ENCODE results near the gene FBRSL1.

The FBRSL1 gene

DNA sequence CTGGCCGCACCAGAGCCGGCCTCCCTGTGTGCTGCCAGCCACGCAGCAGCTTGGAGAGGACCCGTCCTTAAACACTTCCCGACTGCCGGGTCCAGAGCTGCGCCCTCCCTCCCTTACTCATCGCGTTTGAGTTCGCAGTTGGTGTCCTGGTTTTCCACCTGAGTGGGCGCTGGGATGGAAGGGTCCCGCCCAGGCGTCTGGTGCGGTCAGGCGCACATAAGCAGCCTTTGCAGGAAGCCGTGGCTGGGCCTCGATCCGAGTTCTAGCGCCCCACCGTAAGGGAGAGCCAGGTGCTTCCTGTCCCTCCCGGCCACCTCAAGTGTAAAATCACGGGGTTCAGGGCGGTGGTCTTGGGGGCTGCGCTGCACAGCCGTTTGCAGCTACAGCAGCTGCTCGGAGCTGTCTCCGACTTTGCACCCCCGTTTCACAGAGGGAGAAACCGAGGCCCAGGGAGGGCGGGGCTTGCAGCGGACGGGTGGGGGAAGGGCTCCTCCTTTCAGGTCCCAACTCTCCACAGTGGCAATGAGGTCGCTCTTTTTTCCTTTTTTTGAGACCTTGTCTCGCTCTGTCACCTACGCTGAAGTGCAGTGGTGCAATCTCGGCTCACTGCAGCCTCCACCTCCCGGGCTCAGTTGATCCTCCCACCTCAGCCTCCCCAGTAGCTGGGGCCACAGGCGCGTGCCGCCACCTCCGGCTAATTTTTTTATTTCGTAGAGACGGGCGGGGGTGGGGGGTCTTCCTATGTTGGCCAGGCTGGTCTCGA is 69.1 kb downstream of the FBRSL1 start:
- no peak for DNase-seq (ENCODE audit: low read depth)

DNA sequence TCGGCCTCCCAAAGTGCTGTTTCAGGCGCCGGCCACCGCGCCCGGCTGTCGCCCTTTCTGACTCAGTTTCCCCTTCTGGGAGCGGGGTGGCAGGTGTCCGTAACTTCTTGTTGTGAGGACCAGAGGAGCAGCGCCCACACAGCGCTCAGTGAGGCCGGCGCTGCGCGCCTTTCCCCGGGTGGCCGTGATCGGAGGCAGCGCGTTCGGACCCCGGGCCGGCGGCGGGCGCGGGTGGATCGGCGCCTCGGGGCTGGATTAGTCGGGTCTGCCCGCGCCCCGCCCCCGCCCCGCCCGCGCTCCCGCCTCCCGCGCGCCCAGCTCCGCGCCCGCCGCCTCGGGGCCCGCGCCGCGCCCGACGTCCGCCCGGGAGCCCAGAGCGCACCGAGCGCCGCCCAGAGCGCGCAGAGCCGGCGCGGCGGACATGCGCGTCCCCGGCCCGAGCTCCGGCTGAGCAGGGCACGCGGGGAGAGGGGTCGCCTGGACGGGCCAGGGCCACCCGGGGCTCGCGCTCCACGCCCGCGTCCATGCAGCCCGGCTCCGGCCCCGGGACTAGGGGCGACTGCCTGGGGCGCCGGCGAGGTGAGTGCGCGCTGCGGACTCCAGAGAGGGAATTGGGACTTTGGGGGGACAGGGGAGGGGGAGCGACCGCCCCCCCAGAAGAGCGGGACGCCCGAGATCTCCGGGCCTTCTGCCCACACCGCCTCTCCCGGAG is 69.9 kb downstream of the FBRSL1 start:
- DNase-seq (ENCODE audit: low read depth): no peak

DNA sequence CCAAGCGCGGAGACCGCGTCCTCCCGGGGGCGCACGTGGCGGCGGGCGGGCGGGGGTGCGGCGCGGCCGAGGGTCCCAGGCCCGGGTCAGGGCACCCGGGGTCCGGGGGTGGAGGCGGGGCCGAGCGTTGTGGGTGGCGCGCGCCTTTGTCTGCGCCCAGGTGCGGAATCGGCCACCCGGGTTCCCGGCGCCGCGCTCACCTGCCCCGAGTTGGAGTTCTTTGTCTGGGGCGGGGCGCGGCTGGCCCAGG is 70.3 kb downstream of the FBRSL1 start:
- no peak for DNase-seq (ENCODE audit: low read depth)

DNA sequence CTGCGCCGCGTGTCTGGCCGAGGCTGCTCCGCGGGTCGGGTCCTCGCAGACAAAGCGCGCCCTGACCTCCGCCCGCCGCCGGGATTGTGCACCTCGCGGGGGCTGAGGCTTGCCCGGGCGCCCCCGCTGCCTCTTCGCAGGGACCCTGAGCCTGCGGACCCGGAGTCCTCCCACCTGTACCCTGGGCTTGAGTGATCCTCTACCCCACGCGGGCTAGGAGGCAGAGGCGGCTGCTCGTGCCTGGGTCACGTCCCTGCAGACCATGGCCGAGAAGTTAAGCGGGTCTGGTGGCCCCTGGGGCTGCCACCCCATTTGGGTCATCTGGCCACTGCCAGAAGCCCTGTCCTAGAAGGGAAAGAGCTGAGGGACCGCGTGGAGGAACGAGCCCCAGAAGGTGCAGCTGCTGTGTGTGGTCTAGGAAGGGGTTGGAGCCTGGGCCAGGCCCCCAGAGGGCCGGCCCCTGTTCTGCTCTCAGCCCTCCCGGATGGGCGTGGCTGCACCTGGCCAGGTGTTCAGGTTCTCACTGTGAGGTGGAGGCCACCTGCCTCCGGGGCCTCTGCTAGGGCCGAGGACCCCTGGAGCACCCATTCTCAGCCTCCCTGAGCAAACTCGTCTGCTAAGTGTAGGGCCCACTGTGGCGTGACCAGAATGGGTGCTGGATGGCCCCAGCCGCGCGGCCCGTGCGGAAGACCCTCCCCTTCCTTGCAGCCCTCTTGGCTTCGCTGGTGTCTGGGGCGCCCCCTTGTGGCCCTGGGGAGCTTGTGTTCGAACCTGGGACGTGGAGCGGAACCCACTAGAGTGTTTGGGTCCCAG is 70.9 kb downstream of the FBRSL1 start:
- DNase-seq (ENCODE audit: low read depth): peak; percentile 37
